Stimulated activated naive CD8-positive, alpha-beta T cell treated with anti-CD3 and anti-CD28 coated beads, Interleukin-15, Interleukin-2, amounts not matched to agents 100 ng/mL and 50 ng/mL, for 24 hours (primary cell): ENCODE data around the gene USP34.
"Not testable (repeated sequence)": the region's sequence is repeated elsewhere in the genome, so short reads cannot be mapped to it uniquely, and the experiment has no call there.

Experiments
- H3K27ac Mint-ChIP-seq: one replicate; pipeline ENCODE4 v1.8.0; 2021; ENCODE audit warnings: mild to moderate bottlenecking, mixed read lengths
- H3K27me3 Mint-ChIP-seq: one replicate; pipeline ENCODE4 v1.8.0; 2021; ENCODE audit warnings: mixed read lengths
- H3K36me3 Mint-ChIP-seq: one replicate; pipeline ENCODE4 v1.8.0; 2021; ENCODE audit warnings: low read depth, mixed read lengths
- H3K4me1 Mint-ChIP-seq: one replicate; pipeline ENCODE4 v1.8.0; 2021; ENCODE audit warnings: low read depth, mixed read lengths
- H3K4me3 Mint-ChIP-seq: one replicate; pipeline ENCODE4 v1.8.0; 2021; ENCODE audit warnings: mild to moderate bottlenecking, mixed read lengths
- H3K9me3 Mint-ChIP-seq: one replicate; pipeline ENCODE4 v1.8.0; 2021; ENCODE audit warnings: mixed read lengths

The USP34 gene

GRCh38 chr2:61218817-61219170 lies 252.1 kb downstream of the USP34 start:
- H3K4me1 Mint-ChIP-seq: no peaks in the 10 kb centered on the region
- no peaks in the 10 kb centered on the region for H3K27me3 Mint-ChIP-seq
- H3K9me3 Mint-ChIP-seq: no peaks in the 10 kb centered on the region
- no peak overlapping the region for H3K4me3 Mint-ChIP-seq
- H3K36me3 Mint-ChIP-seq: peaks cover 61% of the 10 kb centered on the region
- no peak overlapping the region for H3K27ac Mint-ChIP-seq

GRCh38 chr2:61218076-61218816 lies 252.6 kb downstream of the USP34 start:
- Mint-ChIP-seq H3K36me3 (peaks cover 55% of the 10 kb centered on the region), H3K4me3 (no peak overlapping the region), H3K27ac (no peak overlapping the region), H3K9me3 (no peaks in the 10 kb centered on the region), H3K27me3 (no peaks in the 10 kb centered on the region), H3K4me1 (no peaks in the 10 kb centered on the region)

GRCh38 chr2:61214171-61214570 lies 256.7 kb downstream of the USP34 start:
- H3K9me3 Mint-ChIP-seq: no peaks in the 10 kb centered on the region
- H3K27me3 Mint-ChIP-seq: no peaks in the 10 kb centered on the region
- peaks cover 40% of the 10 kb centered on the region for H3K36me3 Mint-ChIP-seq
- H3K4me3 Mint-ChIP-seq: no peak overlapping the region
- peak overlapping the region; percentile 51 for H3K27ac Mint-ChIP-seq
- H3K4me1 Mint-ChIP-seq: no peaks in the 10 kb centered on the region

- H3K9me3 Mint-ChIP-seq: no peaks in the 10 kb centered on the region
- no peaks in the 10 kb centered on the region for H3K27me3 Mint-ChIP-seq
- H3K4me3 Mint-ChIP-seq: no peak overlapping the region
- no peaks in the 10 kb centered on the region for H3K4me1 Mint-ChIP-seq
- peaks cover 55% of the 10 kb centered on the region for H3K36me3 Mint-ChIP-seq
- H3K27ac Mint-ChIP-seq: no peak overlapping the region
Observed at GRCh38 chr2:61210332-61210981, 260.4 kb downstream of the USP34 start.

- H3K27me3 Mint-ChIP-seq: no peaks in the 10 kb centered on the region
- no peak overlapping the region for H3K27ac Mint-ChIP-seq
- H3K36me3 Mint-ChIP-seq: peaks cover 77% of the 10 kb centered on the region
- H3K4me1 Mint-ChIP-seq: no peaks in the 10 kb centered on the region
- H3K4me3 Mint-ChIP-seq: no peak overlapping the region
- H3K9me3 Mint-ChIP-seq: no peaks in the 10 kb centered on the region
Observed at GRCh38 chr2:61205132-61205531, 265.8 kb downstream of the USP34 start.

- H3K4me3 Mint-ChIP-seq: no peak overlapping the region
- H3K36me3 Mint-ChIP-seq: peaks cover 37% of the 10 kb centered on the region
- peaks cover 15% of the 10 kb centered on the region for H3K4me1 Mint-ChIP-seq
- H3K9me3 Mint-ChIP-seq: no peaks in the 10 kb centered on the region
- no peak overlapping the region for H3K27ac Mint-ChIP-seq
- H3K27me3 Mint-ChIP-seq: no peaks in the 10 kb centered on the region
Observed at GRCh38 chr2:61196671-61197070, 274.2 kb downstream of the USP34 start.

GRCh38 chr2:61194646-61195045 lies 276.2 kb downstream of the USP34 start:
- H3K36me3 Mint-ChIP-seq: peaks cover 39% of the 10 kb centered on the region
- not testable (repeated sequence) for H3K27me3 Mint-ChIP-seq, H3K4me3 Mint-ChIP-seq, H3K27ac Mint-ChIP-seq, H3K9me3 Mint-ChIP-seq
- H3K4me1 Mint-ChIP-seq: peaks cover 27% of the 10 kb centered on the region

GRCh38 chr2:61193670-61194561 lies 277.0 kb downstream of the USP34 start:
- peaks cover 38% of the 10 kb centered on the region for H3K36me3 Mint-ChIP-seq
- H3K9me3 Mint-ChIP-seq: no peaks in the 10 kb centered on the region
- H3K27me3 Mint-ChIP-seq: no peaks in the 10 kb centered on the region
- H3K4me3 Mint-ChIP-seq: no peak overlapping the region
- H3K4me1 Mint-ChIP-seq: peaks cover 28% of the 10 kb centered on the region
- peak overlapping the region; percentile 30 for H3K27ac Mint-ChIP-seq

GRCh38 chr2:61187085-61187484 lies 283.8 kb downstream of the USP34 start:
- H3K4me3 Mint-ChIP-seq: no peak overlapping the region
- H3K27ac Mint-ChIP-seq: no peak overlapping the region
- peaks cover 83% of the 10 kb centered on the region for H3K36me3 Mint-ChIP-seq
- H3K27me3 Mint-ChIP-seq: no peaks in the 10 kb centered on the region
- peaks cover 29% of the 10 kb centered on the region for H3K4me1 Mint-ChIP-seq
- H3K9me3 Mint-ChIP-seq: no peaks in the 10 kb centered on the region

- no peaks in the 10 kb centered on the region for H3K27me3 Mint-ChIP-seq
- peaks cover 37% of the 10 kb centered on the region for H3K4me1 Mint-ChIP-seq
- peaks cover 93% of the 10 kb centered on the region for H3K36me3 Mint-ChIP-seq
- no peak overlapping the region for H3K4me3 Mint-ChIP-seq
- no peaks in the 10 kb centered on the region for H3K9me3 Mint-ChIP-seq
- peak overlapping the region; percentile 51 for H3K27ac Mint-ChIP-seq
Observed at GRCh38 chr2:61185231-61185728, 285.6 kb downstream of the USP34 start.

GRCh38 chr2:61184263-61184662 lies 286.6 kb downstream of the USP34 start:
- Mint-ChIP-seq H3K9me3 (no peaks in the 10 kb centered on the region), H3K27ac (no peak overlapping the region), H3K27me3 (no peaks in the 10 kb centered on the region), H3K36me3 (peaks cover 92% of the 10 kb centered on the region), H3K4me3 (no peak overlapping the region), H3K4me1 (peaks cover 40% of the 10 kb centered on the region)

GRCh38 chr2:61183795-61184194 lies 287.1 kb downstream of the USP34 start:
- Mint-ChIP-seq H3K9me3 (no peaks in the 10 kb centered on the region), H3K27ac (no peak overlapping the region), H3K27me3 (no peaks in the 10 kb centered on the region), H3K4me3 (no peak overlapping the region), H3K36me3 (peaks cover 93% of the 10 kb centered on the region), H3K4me1 (peaks cover 45% of the 10 kb centered on the region)

- H3K27ac Mint-ChIP-seq: peak overlapping the region; percentile 77
- H3K27me3 Mint-ChIP-seq: no peaks in the 10 kb centered on the region
- H3K9me3 Mint-ChIP-seq: no peaks in the 10 kb centered on the region
- no peak overlapping the region for H3K4me3 Mint-ChIP-seq
- H3K4me1 Mint-ChIP-seq: peaks cover 53% of the 10 kb centered on the region
- H3K36me3 Mint-ChIP-seq: peaks cover 78% of the 10 kb centered on the region
Observed at GRCh38 chr2:61182059-61182383, 288.9 kb downstream of the USP34 start.

GRCh38 chr2:61181382-61182058 lies 289.4 kb downstream of the USP34 start:
- Mint-ChIP-seq H3K4me1 (peaks cover 57% of the 10 kb centered on the region), H3K4me3 (peak overlapping the region; percentile 65), H3K27ac (peak overlapping the region; percentile 71), H3K9me3 (no peaks in the 10 kb centered on the region), H3K36me3 (peaks cover 73% of the 10 kb centered on the region), H3K27me3 (no peaks in the 10 kb centered on the region)
